PFSK-1 (cell line): ENCODE data around the gene CASKIN2.

Experiments
- POLR2AphosphoS5 ChIP-seq: IDR thresholded peaks from 2 replicates; pipeline ENCODE4 v1.6.1; 2012; ENCODE audit warnings: low read depth, mild to moderate bottlenecking, control low read depth, low read length, moderate library complexity
- SIN3A ChIP-seq: IDR thresholded peaks from 2 replicates; pipeline ENCODE4 v1.6.1; 2012; ENCODE audit warnings: mild to moderate bottlenecking, low read length, moderate library complexity, borderline replicate concordance; ENCODE audit not compliant: insufficient read depth
- TAF1 ChIP-seq: IDR thresholded peaks from 2 replicates; pipeline ENCODE4 v1.6.1; 2012; ENCODE audit warnings: low read length, control low read depth, borderline replicate concordance; ENCODE audit not compliant: insufficient read depth
- TF ChIP-seq, protein P1 (sequence below), 2 experiments: IDR thresholded peaks; 2 replicates each; pipeline versions ENCODE4 v1.6.1 to v1.8.0; 2011 to 2012; ENCODE audit warnings: low read depth in 2 of 2, low read length in 2 of 2, control low read depth in 1 of 2, inconsistent platforms in 1 of 2, mild to moderate bottlenecking in 1 of 2, moderate library complexity in 1 of 2; ENCODE audit not compliant: insufficient read depth in 1 of 2

DNA sequence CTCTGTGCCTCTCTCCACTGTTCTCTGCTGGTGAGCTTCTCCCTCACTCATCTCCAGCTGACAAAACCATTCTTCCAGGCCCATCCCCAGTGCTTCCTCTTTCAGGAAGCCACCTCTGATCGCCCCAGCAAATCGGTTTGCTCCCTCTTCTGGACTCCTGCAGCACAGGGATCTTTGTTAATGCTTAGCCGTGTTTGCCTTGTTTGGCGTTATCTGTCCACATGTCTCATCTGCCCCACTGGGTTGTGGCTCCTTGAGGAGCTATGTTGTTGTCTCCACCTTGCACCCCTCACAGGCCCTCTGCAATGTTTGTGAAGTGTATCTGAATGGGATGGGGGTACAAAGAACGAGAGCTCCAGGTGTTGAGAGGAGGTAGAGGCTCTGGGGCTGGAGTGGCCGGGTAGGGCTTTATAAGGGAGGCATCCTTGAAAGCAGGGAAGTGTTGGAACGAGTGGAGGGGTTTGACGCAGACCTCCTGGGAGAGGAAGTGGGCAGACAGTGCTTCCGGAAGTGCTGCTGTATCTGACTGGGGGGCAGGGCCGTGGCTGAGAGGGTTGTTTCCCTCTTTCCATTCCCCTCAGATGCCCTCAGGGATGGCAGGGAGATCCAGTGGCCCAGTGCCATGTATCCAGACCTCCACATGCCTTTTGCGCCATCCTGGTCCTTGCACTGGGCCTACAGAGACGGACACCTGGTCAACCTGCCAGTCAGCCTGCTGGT lies 27.8 kb downstream of the CASKIN2 start:
- TF ChIP-seq POLR2AphosphoS5 (no peak), TAF1 (no peak), SIN3A (no peak)
- TF ChIP-seq, protein P1, sequence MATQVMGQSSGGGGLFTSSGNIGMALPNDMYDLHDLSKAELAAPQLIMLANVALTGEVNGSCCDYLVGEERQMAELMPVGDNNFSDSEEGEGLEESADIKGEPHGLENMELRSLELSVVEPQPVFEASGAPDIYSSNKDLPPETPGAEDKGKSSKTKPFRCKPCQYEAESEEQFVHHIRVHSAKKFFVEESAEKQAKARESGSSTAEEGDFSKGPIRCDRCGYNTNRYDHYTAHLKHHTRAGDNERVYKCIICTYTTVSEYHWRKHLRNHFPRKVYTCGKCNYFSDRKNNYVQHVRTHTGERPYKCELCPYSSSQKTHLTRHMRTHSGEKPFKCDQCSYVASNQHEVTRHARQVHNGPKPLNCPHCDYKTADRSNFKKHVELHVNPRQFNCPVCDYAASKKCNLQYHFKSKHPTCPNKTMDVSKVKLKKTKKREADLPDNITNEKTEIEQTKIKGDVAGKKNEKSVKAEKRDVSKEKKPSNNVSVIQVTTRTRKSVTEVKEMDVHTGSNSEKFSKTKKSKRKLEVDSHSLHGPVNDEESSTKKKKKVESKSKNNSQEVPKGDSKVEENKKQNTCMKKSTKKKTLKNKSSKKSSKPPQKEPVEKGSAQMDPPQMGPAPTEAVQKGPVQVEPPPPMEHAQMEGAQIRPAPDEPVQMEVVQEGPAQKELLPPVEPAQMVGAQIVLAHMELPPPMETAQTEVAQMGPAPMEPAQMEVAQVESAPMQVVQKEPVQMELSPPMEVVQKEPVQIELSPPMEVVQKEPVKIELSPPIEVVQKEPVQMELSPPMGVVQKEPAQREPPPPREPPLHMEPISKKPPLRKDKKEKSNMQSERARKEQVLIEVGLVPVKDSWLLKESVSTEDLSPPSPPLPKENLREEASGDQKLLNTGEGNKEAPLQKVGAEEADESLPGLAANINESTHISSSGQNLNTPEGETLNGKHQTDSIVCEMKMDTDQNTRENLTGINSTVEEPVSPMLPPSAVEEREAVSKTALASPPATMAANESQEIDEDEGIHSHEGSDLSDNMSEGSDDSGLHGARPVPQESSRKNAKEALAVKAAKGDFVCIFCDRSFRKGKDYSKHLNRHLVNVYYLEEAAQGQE (IDR thresholded peaks at IDR 0.05; ENCODE audit: insufficient read depth in 1 of 2, low read depth in 2 of 2, low read length in 2 of 2), result no peak; a peak in 1 of 4 replicates
